CD4-positive, alpha-beta T cell treated with Interleukin-6 at 100 ng/mL for 8 hours (primary cell): Measurements from ENCODE around the gene CEP63.

Source experiments
- DNase-seq: peaks from one replicate; pipeline ENCODE4 v3.0.0-alpha.2; 2020; ENCODE audit warnings: mixed read lengths, low spot score

Gene CEP63

GRCh38 chr3:134608771-134609435 is 123.0 kb downstream of the CEP63 start:
- no peak for DNase-seq

DNA sequence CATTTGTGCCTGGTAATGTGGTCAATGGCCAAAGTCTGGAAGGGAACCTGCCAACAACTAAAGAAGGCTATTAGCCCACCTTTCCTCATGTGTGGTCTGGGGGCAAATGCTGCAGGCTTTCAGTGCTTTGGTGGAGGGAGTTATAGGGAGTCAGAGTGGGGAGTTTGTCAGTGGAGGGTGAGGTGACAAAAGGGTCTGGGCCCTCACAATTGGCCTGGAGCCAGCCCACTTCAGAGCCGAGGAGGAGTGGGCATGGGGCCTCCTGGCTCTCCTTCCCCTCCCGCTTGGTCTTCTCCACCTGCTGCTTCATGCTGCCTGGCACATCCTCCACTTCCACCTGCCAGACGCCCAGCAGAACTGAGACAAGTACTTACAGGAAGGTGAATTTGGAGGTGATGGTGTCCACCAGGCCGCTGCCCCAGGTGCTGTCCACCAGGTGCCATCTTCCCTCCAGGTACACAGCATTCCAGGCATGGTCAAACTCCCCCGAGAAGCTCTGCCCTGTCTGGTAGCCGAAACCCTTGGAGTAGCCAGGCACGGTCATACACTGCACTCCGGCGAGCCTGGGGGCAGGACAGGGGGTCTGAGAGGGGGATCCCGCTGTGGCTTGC is 124.1 kb downstream of the CEP63 start:
- DNase-seq = no peak

GRCh38 chr3:134610432-134611385 is 124.9 kb downstream of the CEP63 start:
- DNase-seq = no peak

DNA sequence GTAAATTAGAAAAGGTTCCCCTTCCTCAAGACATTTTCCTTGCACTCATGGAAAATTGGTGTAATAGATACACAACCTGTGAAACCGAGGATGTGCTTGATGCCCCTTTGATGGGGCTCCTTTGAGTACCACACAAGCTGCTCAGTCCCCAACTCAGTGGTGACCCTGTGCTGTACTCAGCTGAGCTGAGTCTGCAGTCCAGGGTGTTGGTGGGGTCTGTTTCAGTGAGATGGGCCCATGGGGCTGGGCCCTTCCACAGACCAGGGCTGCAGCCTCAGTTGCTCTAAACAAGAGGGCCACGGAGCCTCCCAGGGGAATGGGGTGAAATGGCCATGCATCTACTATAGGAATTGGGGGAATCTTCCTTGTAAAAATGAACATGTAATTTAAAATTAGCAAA is 125.7 kb downstream of the CEP63 start:
- no peak for DNase-seq

DNA sequence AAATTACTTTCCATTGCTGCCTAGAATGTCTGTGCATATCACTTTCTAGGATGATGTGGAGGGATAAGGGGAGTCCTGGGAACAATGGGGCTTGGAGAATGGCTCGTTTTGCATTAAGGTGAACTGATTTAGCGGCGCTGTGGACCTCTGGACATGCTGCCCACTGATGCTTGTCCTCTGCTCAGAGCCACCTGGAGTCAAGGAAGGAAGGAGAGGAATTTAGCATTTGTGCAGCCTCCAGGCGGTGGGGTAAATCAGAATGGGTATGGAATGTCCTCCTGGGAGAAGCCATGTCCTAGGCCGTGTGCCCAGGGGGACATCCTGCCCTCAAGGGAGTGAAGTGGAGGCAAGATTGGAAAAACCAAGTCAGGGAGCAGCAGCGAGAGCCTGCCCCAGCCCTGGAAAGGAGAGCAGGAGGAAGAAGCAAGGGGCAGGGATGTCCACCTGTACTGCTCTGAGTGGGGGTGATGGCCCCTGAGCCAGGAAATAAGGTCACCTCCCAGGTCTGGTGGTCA is 127.2 kb downstream of the CEP63 start:
- DNase-seq = no peak

- no peak for DNase-seq
Observed at GRCh38 chr3:134614955-134615354, 129.1 kb downstream of the CEP63 start.

GRCh38 chr3:134615743-134616142 is 129.9 kb downstream of the CEP63 start:
- no peak for DNase-seq

- no peak for DNase-seq
Observed at GRCh38 chr3:134617608-134618477, 132.0 kb downstream of the CEP63 start.

GRCh38 chr3:134618478-134619300 is 132.8 kb downstream of the CEP63 start:
- no peak for DNase-seq

- DNase-seq = no peak
Observed at GRCh38 chr3:134619301-134619615, 133.4 kb downstream of the CEP63 start.

- DNase-seq = no peak
Observed at GRCh38 chr3:134619884-134620445, 134.1 kb downstream of the CEP63 start.

GRCh38 chr3:134620476-134621115 is 134.7 kb downstream of the CEP63 start:
- no peak for DNase-seq

DNA sequence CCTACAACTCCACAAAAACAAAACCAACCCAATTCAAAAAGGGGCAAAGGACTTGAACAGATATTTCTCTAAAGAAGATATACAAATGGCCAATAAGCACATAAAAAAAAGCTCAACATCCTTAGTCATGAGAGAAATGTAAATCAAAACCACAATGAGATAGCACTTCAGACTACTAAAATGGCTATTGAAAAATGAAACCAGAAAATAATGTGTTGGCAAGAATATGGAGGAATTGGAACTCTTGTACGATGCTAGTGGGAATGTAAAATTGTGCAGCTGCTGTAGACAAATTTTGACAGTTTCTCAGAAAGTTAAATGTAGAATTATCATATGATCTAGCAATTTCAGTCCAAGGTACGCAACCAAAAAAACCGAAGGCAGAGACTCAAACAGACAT is 136.0 kb downstream of the CEP63 start:
- no peak for DNase-seq

DNA sequence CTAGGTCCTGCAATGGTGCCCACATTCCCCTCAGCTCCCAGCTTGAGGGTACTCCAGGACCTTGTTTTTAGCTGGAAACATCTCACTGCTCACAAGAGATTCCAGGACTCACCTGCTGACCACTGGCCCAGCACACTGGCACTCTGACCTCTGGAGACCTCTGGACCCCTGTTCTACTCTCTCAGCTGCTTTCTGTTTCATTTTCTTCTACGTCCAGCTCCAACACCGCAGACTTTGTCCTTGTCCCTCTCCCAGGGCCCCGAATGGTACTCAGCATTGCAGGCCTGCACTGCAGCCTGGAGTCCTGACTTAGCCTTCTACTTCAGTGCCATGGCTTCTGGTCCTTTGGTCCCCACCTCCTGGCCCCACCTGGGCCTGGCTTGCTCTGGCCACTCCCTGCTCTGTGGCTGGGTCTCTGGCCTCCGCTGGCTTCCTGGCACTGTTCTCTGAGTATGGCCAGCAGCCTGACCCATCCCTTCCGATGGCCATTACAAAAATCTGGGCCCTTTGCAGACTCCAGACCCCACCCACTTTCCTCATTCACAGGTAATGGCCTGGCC is 137.0 kb downstream of the CEP63 start:
- DNase-seq = no peak

DNA sequence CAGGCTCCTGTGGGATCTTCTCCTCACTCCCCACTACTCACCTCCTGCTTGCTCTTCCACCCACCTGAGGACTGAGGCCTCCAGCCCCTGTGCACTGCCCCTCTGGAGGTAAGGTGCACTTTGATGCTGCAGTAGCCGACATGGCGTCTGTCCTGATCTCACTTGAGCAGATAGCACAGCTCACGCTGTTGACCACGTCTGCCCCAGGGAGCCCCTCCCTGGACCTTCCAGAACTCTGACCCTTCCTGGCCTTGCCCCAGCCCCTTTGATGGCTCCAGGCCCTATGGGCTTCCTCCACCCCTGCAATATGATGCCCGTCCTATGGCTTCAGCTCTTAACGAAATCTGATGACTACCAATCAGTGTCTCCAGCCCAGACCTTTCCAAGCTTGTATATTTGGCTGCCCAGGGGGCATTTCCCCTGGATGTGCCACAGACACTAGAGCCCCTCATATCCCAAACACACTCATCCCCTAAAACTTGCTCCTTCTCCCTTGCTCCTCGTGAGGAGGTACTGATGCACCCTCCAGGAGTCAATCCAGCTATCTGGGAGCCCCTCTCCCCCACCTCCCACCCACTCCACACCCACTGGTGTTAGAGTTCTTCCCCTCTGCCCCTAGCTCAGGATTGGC is 137.9 kb downstream of the CEP63 start:
- DNase-seq = no peak
